Measurements from ENCODE around the gene MIEN1. TPM values are rescaled to one million over a fixed set of nuclear protein-coding genes. Genes with fewer than 3 reads are reported as not detected.
A peak's percentile ranks its signal among the peaks of the same experiment; 100 is the strongest.

The MIEN1 gene
- total RNA-seq, 1 experiment from 2014 or later, result 40.6 TPM

GRCh38 chr17:39740357-39741111, 10.2 kb upstream of the MIEN1 start (continued):
- TF ChIP-seq, protein P1, sequence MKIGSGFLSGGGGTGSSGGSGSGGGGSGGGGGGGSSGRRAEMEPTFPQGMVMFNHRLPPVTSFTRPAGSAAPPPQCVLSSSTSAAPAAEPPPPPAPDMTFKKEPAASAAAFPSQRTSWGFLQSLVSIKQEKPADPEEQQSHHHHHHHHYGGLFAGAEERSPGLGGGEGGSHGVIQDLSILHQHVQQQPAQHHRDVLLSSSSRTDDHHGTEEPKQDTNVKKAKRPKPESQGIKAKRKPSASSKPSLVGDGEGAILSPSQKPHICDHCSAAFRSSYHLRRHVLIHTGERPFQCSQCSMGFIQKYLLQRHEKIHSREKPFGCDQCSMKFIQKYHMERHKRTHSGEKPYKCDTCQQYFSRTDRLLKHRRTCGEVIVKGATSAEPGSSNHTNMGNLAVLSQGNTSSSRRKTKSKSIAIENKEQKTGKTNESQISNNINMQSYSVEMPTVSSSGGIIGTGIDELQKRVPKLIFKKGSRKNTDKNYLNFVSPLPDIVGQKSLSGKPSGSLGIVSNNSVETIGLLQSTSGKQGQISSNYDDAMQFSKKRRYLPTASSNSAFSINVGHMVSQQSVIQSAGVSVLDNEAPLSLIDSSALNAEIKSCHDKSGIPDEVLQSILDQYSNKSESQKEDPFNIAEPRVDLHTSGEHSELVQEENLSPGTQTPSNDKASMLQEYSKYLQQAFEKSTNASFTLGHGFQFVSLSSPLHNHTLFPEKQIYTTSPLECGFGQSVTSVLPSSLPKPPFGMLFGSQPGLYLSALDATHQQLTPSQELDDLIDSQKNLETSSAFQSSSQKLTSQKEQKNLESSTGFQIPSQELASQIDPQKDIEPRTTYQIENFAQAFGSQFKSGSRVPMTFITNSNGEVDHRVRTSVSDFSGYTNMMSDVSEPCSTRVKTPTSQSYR (CRISPR knock-in tag; IDR thresholded peaks at IDR 0.05), result peak; percentile 97
- TF ChIP-seq TEAD1 (CRISPR knock-in tag; IDR thresholded peaks at IDR 0.05) (peak; percentile 33; the same call in 1 of the 2 replicates), PREB (CRISPR knock-in tag; IDR thresholded peaks at IDR 0.05; ENCODE audit: borderline replicate concordance) (0 out of 2 replicates have a peak, but pooled peaks have one; percentile 42)

GRCh38 chr17:39739885-39740356, 9.6 kb upstream of the MIEN1 start:
- TF ChIP-seq ZNF416 (CRISPR knock-in tag; IDR thresholded peaks at IDR 0.05) (no peak), CBFB (CRISPR knock-in tag; IDR thresholded peaks at IDR 0.05; ENCODE audit: low read depth) (no peak), JAZF1 (CRISPR knock-in tag; IDR thresholded peaks at IDR 0.05) (no peak)
- TF ChIP-seq, protein P1 (CRISPR knock-in tag; IDR thresholded peaks at IDR 0.05), result no peak
- Mint-ChIP-seq H3K36me3 (peaks cover 16% of the 10 kb centered on the region), H3K4me3 (peak overlapping the region; percentile 91), H3K9me3 (no peaks in the 10 kb centered on the region), H3K27me3 (ENCODE audit: low read depth) (no peaks in the 10 kb centered on the region; the same call in 1 of the 2 replicates), H3K27ac (peak overlapping the region; percentile 98), H3K4me1 (peaks cover 38% of the 10 kb centered on the region)
- CTCF ChIA-PET, result interaction anchor here (1.1 to 3.0 kb wide), 8 partner anchors 10 to 117 kb away, joined by 3 to 32 read pairs (median 4); partner anchors contain the start of genes ERBB2 and MIEN1
- ATAC-seq, result peak; percentile 3
- DNase-seq (ENCODE audit: low spot score), result peak; percentile 36
- POLR2A ChIA-PET, result interaction anchor here (0.9 to 2.4 kb wide), 5 partner anchors 10 to 44 kb away, joined by 4 to 12 read pairs (median 7); partner anchors contain the start of genes ERBB2 and MIEN1

DNA sequence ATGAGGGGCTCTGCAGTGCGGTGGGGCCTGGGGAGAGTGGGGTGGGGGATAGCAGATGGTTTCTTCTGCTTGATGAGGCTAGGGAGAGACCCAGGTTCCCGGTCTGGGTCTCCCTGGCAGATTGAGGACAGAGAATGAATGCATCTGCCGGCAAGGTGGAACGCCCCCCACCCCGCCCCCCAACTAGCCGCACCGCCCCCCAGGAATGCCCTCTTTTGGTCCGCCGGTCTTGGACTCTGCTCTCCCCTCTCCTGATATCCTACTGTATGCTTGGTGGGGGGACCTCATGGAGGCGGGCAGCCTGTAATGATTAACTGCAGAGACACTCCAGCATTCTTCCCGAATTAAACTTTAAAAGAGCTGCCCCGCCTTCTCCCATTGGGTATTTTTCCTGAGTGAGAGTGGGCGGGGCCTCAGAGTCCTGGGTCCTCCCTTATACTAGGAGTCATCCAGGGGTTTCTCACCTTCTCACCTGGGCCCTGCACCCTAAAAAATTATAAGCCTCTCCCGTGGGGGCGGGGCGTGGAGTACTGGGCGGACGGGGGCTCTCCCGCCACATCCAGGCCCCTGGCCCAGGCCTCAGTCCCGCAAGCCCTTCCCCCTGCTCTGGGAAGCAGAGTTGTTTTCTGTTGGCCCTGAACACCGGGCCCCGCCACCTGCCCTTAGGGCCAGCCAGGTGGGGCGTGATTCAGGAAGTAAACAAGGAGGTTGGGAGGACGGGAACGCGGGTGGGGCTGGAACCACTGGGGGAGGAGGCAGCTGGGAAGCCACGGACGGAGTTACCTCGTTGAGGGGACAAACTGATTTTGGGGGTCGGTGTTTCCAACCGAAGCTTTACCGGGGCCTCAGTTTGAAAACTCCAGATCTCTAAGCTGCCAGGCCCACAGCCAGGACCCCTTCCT, 8.9 kb upstream of the MIEN1 start:
- Mint-ChIP-seq H3K27ac (peak overlapping the region; percentile 98), H3K4me3 (peak overlapping the region; percentile 91), H3K9me3 (no peaks in the 10 kb centered on the region), H3K36me3 (peaks cover 9% of the 10 kb centered on the region), H3K27me3 (ENCODE audit: low read depth) (no peaks in the 10 kb centered on the region; the same call in 1 of the 2 replicates), H3K4me1 (peaks cover 38% of the 10 kb centered on the region)
- ATAC-seq (peak; percentile 12), DNase-seq (ENCODE audit: low spot score) (peak; percentile 71)
- CTCF ChIA-PET, result interaction anchor here (0.6 to 3.0 kb wide), 11 partner anchors 9 to 417 kb away, joined by 3 to 32 read pairs (median 4); partner anchors contain the start of genes ERBB2 and MIEN1
- POLR2A ChIA-PET, result interaction anchor here (0.9 to 2.4 kb wide), 5 partner anchors 9 to 43 kb away, joined by 4 to 12 read pairs (median 7); partner anchors contain the start of genes ERBB2 and MIEN1
- TF ChIP-seq, protein P2, sequence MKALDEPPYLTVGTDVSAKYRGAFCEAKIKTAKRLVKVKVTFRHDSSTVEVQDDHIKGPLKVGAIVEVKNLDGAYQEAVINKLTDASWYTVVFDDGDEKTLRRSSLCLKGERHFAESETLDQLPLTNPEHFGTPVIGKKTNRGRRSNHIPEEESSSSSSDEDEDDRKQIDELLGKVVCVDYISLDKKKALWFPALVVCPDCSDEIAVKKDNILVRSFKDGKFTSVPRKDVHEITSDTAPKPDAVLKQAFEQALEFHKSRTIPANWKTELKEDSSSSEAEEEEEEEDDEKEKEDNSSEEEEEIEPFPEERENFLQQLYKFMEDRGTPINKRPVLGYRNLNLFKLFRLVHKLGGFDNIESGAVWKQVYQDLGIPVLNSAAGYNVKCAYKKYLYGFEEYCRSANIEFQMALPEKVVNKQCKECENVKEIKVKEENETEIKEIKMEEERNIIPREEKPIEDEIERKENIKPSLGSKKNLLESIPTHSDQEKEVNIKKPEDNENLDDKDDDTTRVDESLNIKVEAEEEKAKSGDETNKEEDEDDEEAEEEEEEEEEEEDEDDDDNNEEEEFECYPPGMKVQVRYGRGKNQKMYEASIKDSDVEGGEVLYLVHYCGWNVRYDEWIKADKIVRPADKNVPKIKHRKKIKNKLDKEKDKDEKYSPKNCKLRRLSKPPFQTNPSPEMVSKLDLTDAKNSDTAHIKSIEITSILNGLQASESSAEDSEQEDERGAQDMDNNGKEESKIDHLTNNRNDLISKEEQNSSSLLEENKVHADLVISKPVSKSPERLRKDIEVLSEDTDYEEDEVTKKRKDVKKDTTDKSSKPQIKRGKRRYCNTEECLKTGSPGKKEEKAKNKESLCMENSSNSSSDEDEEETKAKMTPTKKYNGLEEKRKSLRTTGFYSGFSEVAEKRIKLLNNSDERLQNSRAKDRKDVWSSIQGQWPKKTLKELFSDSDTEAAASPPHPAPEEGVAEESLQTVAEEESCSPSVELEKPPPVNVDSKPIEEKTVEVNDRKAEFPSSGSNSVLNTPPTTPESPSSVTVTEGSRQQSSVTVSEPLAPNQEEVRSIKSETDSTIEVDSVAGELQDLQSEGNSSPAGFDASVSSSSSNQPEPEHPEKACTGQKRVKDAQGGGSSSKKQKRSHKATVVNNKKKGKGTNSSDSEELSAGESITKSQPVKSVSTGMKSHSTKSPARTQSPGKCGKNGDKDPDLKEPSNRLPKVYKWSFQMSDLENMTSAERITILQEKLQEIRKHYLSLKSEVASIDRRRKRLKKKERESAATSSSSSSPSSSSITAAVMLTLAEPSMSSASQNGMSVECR (CRISPR knock-in tag; IDR thresholded peaks at IDR 0.05; ENCODE audit: borderline replicate concordance), result no peak; the same call in 1 of the 2 replicates
- TF ChIP-seq PRRX2 (CRISPR knock-in tag; IDR thresholded peaks at IDR 0.05), result no peak
- TF ChIP-seq FOXP1 (CRISPR knock-in tag; IDR thresholded peaks at IDR 0.05; ENCODE audit: borderline replicate concordance), result peak; percentile 67; the same call in 1 of the 2 replicates
- TF ChIP-seq SP1 (CRISPR knock-in tag; conservative IDR thresholded peaks at IDR 0.05), result 0 out of 2 replicates have a peak, but pooled peaks have one; percentile 35
- TF ChIP-seq FOXK1 (CRISPR knock-in tag; IDR thresholded peaks at IDR 0.05), result peak; percentile 99
- TF ChIP-seq AFF4 (CRISPR knock-in tag; IDR thresholded peaks at IDR 0.05; ENCODE audit: borderline replicate concordance), result 0 out of 2 replicates have a peak, but pooled peaks have one; percentile 47

All from WTC11 (cell line).